HepG2 (cell line): ENCODE results near the gene CPE. TPM values are rescaled to one million over a fixed set of nuclear protein-coding genes. Genes with fewer than 3 reads are reported as not detected.

Experiments
- CBX5 ChIP-seq: sonication (generic); formaldehyde crosslinking; IDR thresholded peaks from 2 replicates; pipeline ENCODE4 v1.4.0; 2020; ENCODE audit warnings: missing genetic modification reagents, borderline replicate concordance
- FLYWCH1 ChIP-seq: sonication (generic); formaldehyde crosslinking; IDR thresholded peaks from 2 replicates; pipeline ENCODE4 v1.8.1; 2023; ENCODE audit warnings: mild to moderate bottlenecking, missing genetic modification reagents
- KLF12 ChIP-seq: sonication (generic); formaldehyde crosslinking; IDR thresholded peaks from 2 replicates; pipeline ENCODE4 v1.4.0; 2020; ENCODE audit warnings: missing genetic modification reagents, borderline replicate concordance
- MEIS1 ChIP-seq: sonication (generic); formaldehyde crosslinking; IDR thresholded peaks from 2 replicates; pipeline ENCODE4 v1.9.0; 2021; ENCODE audit warnings: mild to moderate bottlenecking, missing genetic modification reagents, moderate library complexity, borderline replicate concordance
- NCOA2 ChIP-seq: sonication (generic); formaldehyde crosslinking; IDR thresholded peaks from 2 replicates; pipeline ENCODE4 v1.8.0; 2022; ENCODE audit warnings: inconsistent platforms
- SOX13 ChIP-seq, 3 experiments: fragments of 450-650 bp in 1 of 3; sonication (generic) in 1 of 3; formaldehyde crosslinking in 1 of 3; IDR thresholded peaks in 2 of 3; conservative IDR thresholded peaks in 1 of 3; 2 replicates each; pipeline versions ENCODE4 v1.5.0 to v1.6.1; 2016 to 2020; ENCODE audit warnings: antibody characterized with exemption in 1 of 3, mild to moderate bottlenecking in 1 of 3, missing compliant biosample characterization in 1 of 3, missing genetic modification reagents in 1 of 3, moderate library complexity in 1 of 3
- TCF12 ChIP-seq, 2 experiments: fragments of 450-650 bp in 1 of 2; sonication (generic) in 1 of 2; formaldehyde crosslinking in 1 of 2; IDR thresholded peaks; 2 replicates each; pipeline versions ENCODE4 v1.6.1 to v1.8.0; 2017 to 2022; ENCODE audit warnings: antibody characterized with exemption in 1 of 2, mild to moderate bottlenecking in 1 of 2, missing genetic modification reagents in 1 of 2, moderate library complexity in 1 of 2
- U2AF2 ChIP-seq: fragments of 200-400 bp; formaldehyde crosslinking; IDR thresholded peaks from 2 replicates; pipeline ENCODE4 v1.6.1; 2017; ENCODE audit warnings: low read depth, mild to moderate bottlenecking, low read length
- ZEB1 ChIP-seq: IDR thresholded peaks from 2 replicates; pipeline ENCODE4 v1.6.1; 2012; ENCODE audit warnings: mild to moderate bottlenecking, low read depth, inconsistent platforms; ENCODE audit not compliant: insufficient replicate concordance
- ZFP82 ChIP-seq: sonication (generic); formaldehyde crosslinking; IDR thresholded peaks from 2 replicates; pipeline ENCODE4 v1.5.1; 2020; ENCODE audit warnings: mild to moderate bottlenecking, missing genetic modification reagents, borderline replicate concordance
- ZNF367 ChIP-seq: sonication (generic); formaldehyde crosslinking; IDR thresholded peaks from 2 replicates; pipeline ENCODE4 v1.4.0; 2020; ENCODE audit warnings: missing genetic modification reagents, borderline replicate concordance
- ZNF383 ChIP-seq: sonication (generic); formaldehyde crosslinking; IDR thresholded peaks from 2 replicates; pipeline ENCODE4 v1.4.0; 2020; ENCODE audit warnings: missing genetic modification reagents, mild to moderate bottlenecking, borderline replicate concordance
- ZNF510 ChIP-seq: sonication (generic); formaldehyde crosslinking; IDR thresholded peaks from 2 replicates; pipeline ENCODE4 v1.4.0; 2020; ENCODE audit warnings: low read depth, mild to moderate bottlenecking, missing genetic modification reagents
- ZNF777 ChIP-seq: sonication (generic); formaldehyde crosslinking; IDR thresholded peaks from 2 replicates; pipeline ENCODE4 v1.4.0; 2020; ENCODE audit warnings: missing genetic modification reagents
- ZNF792 ChIP-seq: IDR thresholded peaks from 2 replicates; pipeline ENCODE4 v1.6.1; 2016
- polyA plus RNA-seq, 8 experiments: library from polyadenylated mRNA; depleted of rRNA in 3 of 8; stranded (reverse) in 7 of 8; unstranded in 1 of 8; fragments of >200 nt; fragmentation: Illumina TruSeq in 4 of 8; extraction: Trizol in 4 of 8; gene quantifications; 2 replicates each; pipeline versions ENCODE4 v1.2.1 to v1.2.3, GENCODE V29; 2011 to 2016; ENCODE audit warnings: low read depth in 4 of 8, missing spikeins in 1 of 8, mixed read lengths in 1 of 8; ENCODE audit not compliant: insufficient read depth in 1 of 8
- total RNA-seq, 5 experiments: library from RNA; depleted of rRNA; stranded (reverse); fragments of >200 nt; fragmentation: Illumina TruSeq; extraction: Trizol; gene quantifications; 2 replicates each; pipeline ENCODE4 v1.2.3, GENCODE V29; 2016; ENCODE audit warnings: low read depth in 1 of 5
- TF ChIP-seq, protein P1 (sequence below), 2 experiments: fragments of 450-650 bp in 1 of 2; sonication (generic) in 1 of 2; formaldehyde crosslinking; IDR thresholded peaks; 2 replicates each; pipeline versions ENCODE4 v1.5.0 to v1.8.0; 2020 to 2022; ENCODE audit warnings: mild to moderate bottlenecking in 1 of 2, missing genetic modification reagents in 1 of 2
- TF ChIP-seq, protein P2 (sequence below): sonication (generic); formaldehyde crosslinking; IDR thresholded peaks from 2 replicates; pipeline ENCODE4 v1.4.0; 2020; ENCODE audit warnings: missing genetic modification reagents
- TF ChIP-seq, protein P3 (sequence below), 2 experiments: sonication (generic) in 1 of 2; formaldehyde crosslinking in 1 of 2; IDR thresholded peaks; 2 replicates each; pipeline versions ENCODE4 v1.4.0 to v1.6.1; 2016 to 2020; ENCODE audit warnings: borderline replicate concordance in 1 of 2, low read depth in 1 of 2, mild to moderate bottlenecking in 1 of 2, missing genetic modification reagents in 1 of 2

CPE gene
- total and polyA plus RNA-seq, 2 of the 13 experiments (the other 11 are each of a cell fraction or from before 2014, with no cell fraction given): 268 to 852 TPM

DNA sequence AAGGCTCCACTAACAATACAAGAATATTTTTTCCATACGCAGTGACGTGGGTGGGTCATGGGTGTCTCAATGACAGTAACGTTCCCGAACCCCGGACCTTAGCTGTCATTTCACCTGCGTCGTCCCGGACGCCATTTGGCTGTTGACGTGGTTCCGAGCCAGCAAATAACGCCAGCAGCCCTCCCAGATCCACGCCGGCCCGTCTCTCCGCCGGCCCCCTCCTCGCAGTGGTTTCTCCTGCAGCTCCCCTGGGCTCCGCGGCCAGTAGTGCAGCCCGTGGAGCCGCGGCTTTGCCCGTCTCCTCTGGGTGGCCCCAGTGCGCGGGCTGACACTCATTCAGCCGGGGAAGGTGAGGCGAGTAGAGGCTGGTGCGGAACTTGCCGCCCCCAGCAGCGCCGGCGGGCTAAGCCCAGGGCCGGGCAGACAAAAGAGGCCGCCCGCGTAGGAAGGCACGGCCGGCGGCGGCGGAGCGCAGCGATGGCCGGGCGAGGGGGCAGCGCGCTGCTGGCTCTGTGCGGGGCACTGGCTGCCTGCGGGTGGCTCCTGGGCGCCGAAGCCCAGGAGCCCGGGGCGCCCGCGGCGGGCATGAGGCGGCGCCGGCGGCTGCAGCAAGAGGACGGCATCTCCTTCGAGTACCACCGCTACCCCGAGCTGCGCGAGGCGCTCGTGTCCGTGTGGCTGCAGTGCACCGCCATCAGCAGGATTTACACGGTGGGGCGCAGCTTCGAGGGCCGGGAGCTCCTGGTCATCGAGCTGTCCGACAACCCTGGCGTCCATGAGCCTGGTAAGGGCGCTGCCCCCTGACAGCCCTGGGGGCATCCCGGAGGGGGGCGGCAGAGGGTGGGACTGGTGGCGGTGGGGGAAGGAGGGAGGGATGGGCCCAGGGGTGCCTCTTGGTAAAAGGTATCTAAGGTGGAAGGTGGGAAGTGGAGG lies at the start of gene CPE (continued):
- TF ChIP-seq, protein P1, sequence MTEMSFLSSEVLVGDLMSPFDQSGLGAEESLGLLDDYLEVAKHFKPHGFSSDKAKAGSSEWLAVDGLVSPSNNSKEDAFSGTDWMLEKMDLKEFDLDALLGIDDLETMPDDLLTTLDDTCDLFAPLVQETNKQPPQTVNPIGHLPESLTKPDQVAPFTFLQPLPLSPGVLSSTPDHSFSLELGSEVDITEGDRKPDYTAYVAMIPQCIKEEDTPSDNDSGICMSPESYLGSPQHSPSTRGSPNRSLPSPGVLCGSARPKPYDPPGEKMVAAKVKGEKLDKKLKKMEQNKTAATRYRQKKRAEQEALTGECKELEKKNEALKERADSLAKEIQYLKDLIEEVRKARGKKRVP (CRISPR knock-in tag; IDR thresholded peaks at IDR 0.05): peak in 1 of 2 experiments; percentile 83; a peak in 2 of 4 replicates
- TF ChIP-seq FLYWCH1 (no peak), KLF12 (CRISPR knock-in tag) (peak; percentile 51), CBX5 (peak; percentile 43; the same call in 1 of the 2 replicates), NCOA2 (CRISPR knock-in tag) (no peak), ZFP82 (CRISPR knock-in tag) (peak; percentile 67; the same call in 1 of the 2 replicates), ZNF383 (0 out of 2 replicates have a peak, but pooled peaks have one; percentile 41), U2AF2 (no peak), ZNF792 (CRISPR knock-in tag) (0 out of 2 replicates have a peak, but pooled peaks have one; percentile 37), ZNF367 (CRISPR knock-in tag) (no peak), ZNF777 (CRISPR knock-in tag) (peak; percentile 49), ZEB1 (peak; percentile 38), SOX13 (IDR thresholded peaks at IDR 0.05) (0 out of 2 replicates have a peak, but pooled peaks have one; percentile 13), SOX13 (CRISPR knock-in tag; conservative IDR thresholded peaks at IDR 0.05 in 1 of 2, IDR thresholded peaks at IDR 0.05 in 1 of 2) (peak in 1 of 2 experiments; percentile 71; a peak in 2 of 4 replicates), TCF12 (IDR thresholded peaks at IDR 0.05) (no peak), TCF12 (CRISPR knock-in tag; IDR thresholded peaks at IDR 0.05) (no peak), MEIS1 (CRISPR knock-in tag) (peak; percentile 92), ZNF510 (CRISPR knock-in tag) (no peak)
- TF ChIP-seq, protein P2, sequence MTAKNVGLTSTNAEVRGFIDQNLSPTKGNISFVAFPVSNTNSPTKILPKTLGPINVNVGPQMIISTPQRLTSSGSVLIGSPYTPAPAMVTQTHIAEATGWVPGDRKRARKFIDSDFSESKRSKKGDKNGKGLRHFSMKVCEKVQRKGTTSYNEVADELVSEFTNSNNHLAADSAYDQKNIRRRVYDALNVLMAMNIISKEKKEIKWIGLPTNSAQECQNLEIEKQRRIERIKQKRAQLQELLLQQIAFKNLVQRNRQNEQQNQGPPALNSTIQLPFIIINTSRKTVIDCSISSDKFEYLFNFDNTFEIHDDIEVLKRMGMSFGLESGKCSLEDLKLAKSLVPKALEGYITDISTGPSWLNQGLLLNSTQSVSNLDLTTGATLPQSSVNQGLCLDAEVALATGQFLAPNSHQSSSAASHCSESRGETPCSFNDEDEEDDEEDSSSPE (CRISPR knock-in tag): peak; percentile 62
- TF ChIP-seq, protein P3, sequence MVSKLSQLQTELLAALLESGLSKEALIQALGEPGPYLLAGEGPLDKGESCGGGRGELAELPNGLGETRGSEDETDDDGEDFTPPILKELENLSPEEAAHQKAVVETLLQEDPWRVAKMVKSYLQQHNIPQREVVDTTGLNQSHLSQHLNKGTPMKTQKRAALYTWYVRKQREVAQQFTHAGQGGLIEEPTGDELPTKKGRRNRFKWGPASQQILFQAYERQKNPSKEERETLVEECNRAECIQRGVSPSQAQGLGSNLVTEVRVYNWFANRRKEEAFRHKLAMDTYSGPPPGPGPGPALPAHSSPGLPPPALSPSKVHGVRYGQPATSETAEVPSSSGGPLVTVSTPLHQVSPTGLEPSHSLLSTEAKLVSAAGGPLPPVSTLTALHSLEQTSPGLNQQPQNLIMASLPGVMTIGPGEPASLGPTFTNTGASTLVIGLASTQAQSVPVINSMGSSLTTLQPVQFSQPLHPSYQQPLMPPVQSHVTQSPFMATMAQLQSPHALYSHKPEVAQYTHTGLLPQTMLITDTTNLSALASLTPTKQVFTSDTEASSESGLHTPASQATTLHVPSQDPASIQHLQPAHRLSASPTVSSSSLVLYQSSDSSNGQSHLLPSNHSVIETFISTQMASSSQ (IDR thresholded peaks at IDR 0.05; ENCODE audit: low read depth): no peak
- TF ChIP-seq, protein P3 (CRISPR knock-in tag; IDR thresholded peaks at IDR 0.05; ENCODE audit: borderline replicate concordance): peak; percentile 79; the same call in 1 of the 2 replicates
